Measurements from ENCODE around the gene TBKBP1. TPM values are rescaled to one million over a fixed set of nuclear protein-coding genes. Genes with fewer than 3 reads are reported as not detected.

Gene TBKBP1
- total RNA-seq, 4 donors from 2014 or later = 6.3 to 24.6 (median 9.8) TPM

DNA sequence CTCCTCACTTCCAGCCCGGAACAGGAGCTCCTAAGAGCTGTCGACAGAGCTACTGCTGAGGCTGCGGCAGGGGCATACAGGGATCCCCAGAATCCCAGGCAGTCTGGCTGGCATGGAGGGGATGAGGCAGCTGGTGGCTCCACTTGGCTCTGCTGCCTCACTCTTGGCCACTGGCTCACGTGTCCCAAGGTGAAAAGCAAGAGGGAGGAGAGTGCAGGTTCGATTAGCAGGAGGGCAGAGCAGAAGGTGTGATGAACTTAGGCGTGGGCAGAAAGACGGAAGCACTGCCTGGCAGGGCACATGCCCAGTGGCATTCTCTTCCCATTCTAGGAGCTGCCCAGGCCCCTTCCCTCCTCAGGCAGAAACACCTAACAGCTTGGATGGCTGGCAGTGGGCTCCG is 27.8 kb downstream of the TBKBP1 start:
- H3K27me3 ChIP-seq = peaks cover 0 to 79% of the 10 kb centered on the region in 2 donors
- no peak for DNase-seq (ENCODE audit: low spot score in 2 of 2)
- H3K4me1 ChIP-seq = peaks cover 0 to 12% (median 6%) of the 10 kb centered on the region in 4 donors
- H3K4me3 ChIP-seq = no peak overlapping the region
- TF ChIP-seq POLR2A (IDR thresholded peaks at IDR 0.05) (no peak), EP300 (IDR thresholded peaks at IDR 0.05) (no peak)
- TF ChIP-seq, protein P1, sequence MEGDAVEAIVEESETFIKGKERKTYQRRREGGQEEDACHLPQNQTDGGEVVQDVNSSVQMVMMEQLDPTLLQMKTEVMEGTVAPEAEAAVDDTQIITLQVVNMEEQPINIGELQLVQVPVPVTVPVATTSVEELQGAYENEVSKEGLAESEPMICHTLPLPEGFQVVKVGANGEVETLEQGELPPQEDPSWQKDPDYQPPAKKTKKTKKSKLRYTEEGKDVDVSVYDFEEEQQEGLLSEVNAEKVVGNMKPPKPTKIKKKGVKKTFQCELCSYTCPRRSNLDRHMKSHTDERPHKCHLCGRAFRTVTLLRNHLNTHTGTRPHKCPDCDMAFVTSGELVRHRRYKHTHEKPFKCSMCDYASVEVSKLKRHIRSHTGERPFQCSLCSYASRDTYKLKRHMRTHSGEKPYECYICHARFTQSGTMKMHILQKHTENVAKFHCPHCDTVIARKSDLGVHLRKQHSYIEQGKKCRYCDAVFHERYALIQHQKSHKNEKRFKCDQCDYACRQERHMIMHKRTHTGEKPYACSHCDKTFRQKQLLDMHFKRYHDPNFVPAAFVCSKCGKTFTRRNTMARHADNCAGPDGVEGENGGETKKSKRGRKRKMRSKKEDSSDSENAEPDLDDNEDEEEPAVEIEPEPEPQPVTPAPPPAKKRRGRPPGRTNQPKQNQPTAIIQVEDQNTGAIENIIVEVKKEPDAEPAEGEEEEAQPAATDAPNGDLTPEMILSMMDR (IDR thresholded peaks at IDR 0.05) = no peak
- H3K36me3 ChIP-seq = no peaks in the 10 kb centered on the region
- no peak overlapping the region for H3K27ac ChIP-seq
- H3K9me3 ChIP-seq = no peaks in the 10 kb centered on the region
- WGBS, 2 donors = 42 to 64% methylated on average over 8 of the region's 8 CpGs

DNA sequence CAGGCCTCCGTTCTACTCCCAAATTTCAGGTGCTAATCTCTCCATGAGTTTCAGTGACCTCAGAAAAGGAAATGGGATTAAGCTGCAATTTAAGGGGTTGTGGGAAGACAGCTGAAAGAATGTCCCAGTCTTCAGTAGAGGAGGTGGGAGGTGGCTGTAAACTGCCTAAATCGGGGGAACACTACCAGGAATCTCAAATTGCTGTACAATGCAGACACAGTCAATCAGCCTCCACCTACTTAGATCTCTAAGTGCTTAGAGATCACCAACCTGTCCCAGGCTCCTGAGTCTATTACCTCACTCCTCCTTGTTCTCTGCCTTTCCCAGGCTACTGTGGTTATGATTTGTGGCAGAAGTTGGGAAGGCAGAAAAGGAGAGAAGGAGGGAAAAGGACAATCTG is 30.7 kb downstream of the TBKBP1 start:
- 45 to 61% methylated on average over 2 of the region's 2 CpGs for WGBS, 2 donors
- peaks cover 0 to 12% (median 6%) of the 10 kb centered on the region in 4 donors for H3K4me1 ChIP-seq
- H3K27me3 ChIP-seq = peaks cover 0 to 80% of the 10 kb centered on the region in 2 donors
- H3K36me3 ChIP-seq = no peaks in the 10 kb centered on the region
- TF ChIP-seq, protein P1 (IDR thresholded peaks at IDR 0.05) = no peak
- no peak for TF ChIP-seq EP300 (IDR thresholded peaks at IDR 0.05)
- TF ChIP-seq POLR2A (IDR thresholded peaks at IDR 0.05) = no peak
- H3K4me3 ChIP-seq = no peak overlapping the region
- H3K9me3 ChIP-seq = no peaks in the 10 kb centered on the region
- no peak overlapping the region for H3K27ac ChIP-seq
- DNase-seq (ENCODE audit: low spot score in 2 of 2) = no peak

DNA sequence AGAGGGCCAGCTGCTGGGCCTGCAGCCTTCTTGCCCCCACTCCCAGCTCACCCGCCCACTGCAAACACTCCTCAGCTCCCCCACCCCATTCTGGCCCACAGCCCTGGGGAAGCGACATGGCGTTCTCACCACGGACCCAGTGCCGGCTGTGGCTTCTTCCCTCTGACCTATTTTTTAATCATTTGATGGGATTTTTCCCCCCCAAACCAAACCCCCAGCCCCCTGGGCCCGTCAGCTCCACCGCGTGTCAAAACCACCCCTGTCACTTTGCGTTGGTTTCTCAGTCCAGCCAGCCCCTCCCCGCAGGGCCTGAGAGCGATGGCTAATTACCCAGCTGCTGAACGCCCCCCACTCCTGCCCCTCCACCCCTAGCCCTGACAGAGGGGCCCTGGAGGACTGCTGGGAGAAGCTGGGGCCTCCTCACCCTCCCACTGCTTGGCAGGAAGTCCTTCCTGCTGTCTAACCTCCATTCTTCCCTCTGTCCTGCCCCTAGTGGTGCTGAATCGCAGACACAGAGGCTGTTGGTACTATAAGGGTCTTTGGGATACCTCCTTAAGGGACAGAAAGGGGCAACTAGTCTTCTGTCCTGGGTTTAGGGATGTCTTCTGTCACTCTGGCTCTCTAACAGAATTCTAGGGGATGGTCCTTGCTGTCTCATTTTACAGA is 31.6 kb downstream of the TBKBP1 start:
- TF ChIP-seq EP300 (IDR thresholded peaks at IDR 0.05) (no peak), POLR2A (IDR thresholded peaks at IDR 0.05) (no peak)
- TF ChIP-seq, protein P1 (IDR thresholded peaks at IDR 0.05) = no peak
- H3K4me3 ChIP-seq = no peak overlapping the region
- H3K4me1 ChIP-seq = peaks cover 0 to 11% (median 5%) of the 10 kb centered on the region in 4 donors
- no peaks in the 10 kb centered on the region for H3K36me3 ChIP-seq
- H3K9me3 ChIP-seq = no peaks in the 10 kb centered on the region
- H3K27ac ChIP-seq = no peak overlapping the region
- no peak for DNase-seq (ENCODE audit: low spot score in 2 of 2)
- peaks cover 0 to 82% of the 10 kb centered on the region in 2 donors for H3K27me3 ChIP-seq
- 39 to 55% methylated on average over 13 of the region's 13 CpGs for whole genome bisulfite sequencing, 2 donors

DNA sequence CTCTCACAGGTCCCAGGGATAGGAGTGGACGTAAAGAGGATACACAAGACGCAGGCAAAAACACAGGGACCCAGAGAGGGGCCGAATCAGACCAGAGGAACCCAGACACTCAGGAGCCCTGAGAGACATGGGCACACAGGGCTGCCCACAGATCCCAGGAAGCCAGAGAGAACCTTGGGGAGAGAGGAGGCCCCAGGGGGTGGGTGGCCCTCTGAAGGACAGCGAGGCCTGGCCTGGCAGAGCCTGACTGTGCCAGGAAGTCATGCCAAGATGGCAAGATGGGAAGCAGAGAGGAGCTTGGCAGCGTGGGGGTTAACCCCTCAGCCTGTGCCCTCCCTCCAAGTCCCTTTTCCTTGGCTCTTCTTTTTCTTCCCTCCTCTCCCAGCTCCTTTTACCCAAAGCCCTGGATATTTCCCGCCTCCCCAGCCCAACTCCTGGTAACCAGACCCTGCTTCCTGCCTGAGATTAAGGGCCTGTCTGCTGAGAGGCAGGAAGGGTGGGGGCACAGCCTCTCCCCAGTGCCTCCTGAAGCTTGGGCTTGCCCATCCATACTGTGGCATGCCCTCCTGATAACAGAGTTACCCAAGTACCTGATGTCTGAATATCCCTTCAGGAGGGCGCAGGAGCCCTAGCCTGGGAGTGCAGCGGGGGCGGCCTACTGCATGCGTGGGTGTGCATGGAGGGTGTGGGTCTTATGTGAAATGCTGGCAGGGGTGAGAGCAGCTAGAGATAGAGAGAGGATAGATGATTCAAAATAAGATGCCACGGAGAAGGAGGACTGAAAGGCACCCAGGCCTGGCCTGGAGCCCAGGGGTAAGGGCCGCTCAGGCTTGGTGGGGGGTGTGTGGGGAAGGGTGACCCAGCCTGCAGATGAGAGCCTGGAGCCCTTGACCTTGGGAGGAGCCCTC is 33.1 kb downstream of the TBKBP1 start:
- WGBS, 2 donors = 76 to 83% methylated on average over 12 of the region's 12 CpGs
- no peaks in the 10 kb centered on the region for H3K4me1 ChIP-seq
- H3K27me3 ChIP-seq = peaks cover 0 to 80% of the 10 kb centered on the region in 2 donors
- TF ChIP-seq EP300 (IDR thresholded peaks at IDR 0.05) (no peak), POLR2A (IDR thresholded peaks at IDR 0.05) (no peak)
- TF ChIP-seq, protein P1 (IDR thresholded peaks at IDR 0.05) = no peak
- H3K27ac ChIP-seq = no peak overlapping the region
- H3K9me3 ChIP-seq = no peaks in the 10 kb centered on the region
- H3K4me3 ChIP-seq = no peak overlapping the region
- no peaks in the 10 kb centered on the region for H3K36me3 ChIP-seq
- no peak for DNase-seq (ENCODE audit: low spot score in 2 of 2)

DNA sequence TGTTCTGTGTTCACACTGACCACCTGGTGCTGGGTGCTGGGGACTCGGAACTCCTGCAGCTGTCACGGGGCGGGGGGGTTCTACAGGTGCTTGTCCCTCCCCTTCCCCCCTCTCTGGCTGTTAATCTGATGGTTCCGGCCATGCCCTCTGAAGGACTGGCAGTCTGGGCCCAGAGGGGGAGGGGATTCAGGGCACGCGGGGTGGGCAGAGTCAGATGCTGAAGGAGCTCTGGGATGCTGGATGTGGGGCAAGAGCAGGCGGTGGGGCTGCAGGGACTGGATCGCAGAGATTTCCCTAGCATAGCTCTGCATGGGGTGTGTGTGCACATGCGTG is 33.7 kb downstream of the TBKBP1 start:
- Histone ChIP-seq H3K4me1 (peaks cover 0 to under 1% (median 0%) of the 10 kb centered on the region in 4 donors), H3K9me3 (no peaks in the 10 kb centered on the region), H3K27me3 (peaks cover 0 to 80% of the 10 kb centered on the region in 2 donors), H3K27ac (no peak overlapping the region), H3K36me3 (no peaks in the 10 kb centered on the region), H3K4me3 (no peak overlapping the region)
- DNase-seq (ENCODE audit: low spot score in 2 of 2) = no peak
- TF ChIP-seq EP300 (IDR thresholded peaks at IDR 0.05) = no peak
- 71 to 85% methylated on average over 8 to 9 of the region's 9 CpGs for WGBS, 2 donors

All from tibial nerve (tissue), 4 donors.